Natural killer cell treated with Interleukin-12 subunit alpha and Interleukin-12 subunit beta and Interleukin-15 and Interleukin-18, amount 100 ng/mL, for 72 hours (primary cell): ENCODE data around the gene LIPI. TPM values are rescaled to one million over a fixed set of nuclear protein-coding genes. Genes with fewer than 3 reads are reported as not detected.
"Not testable (repeated sequence)": the region's sequence is repeated elsewhere in the genome, so short reads cannot be mapped to it uniquely, and the experiment has no call there.

Experiments used
- ATAC-seq, 2 donors: fragments of 150-1000 bp; cut with Tn5 transposase in 1 of 2; sonication (Bioruptor Pico), chemical (Tn5 transposase) in 1 of 2; 2 replicates each; pipeline ENCODE4 v1.10.0; 2021
- DNase-seq: peaks from one replicate; pipeline ENCODE4 v3.0.0; 2022; ENCODE audit warnings: low spot score
- H3K27ac Mint-ChIP-seq, 2 donors: 1 replicate in 1 of 2; 2 replicates in 1 of 2; pipeline ENCODE4 v1.8.0; 2022; ENCODE audit warnings: mixed read lengths in 2 of 2, mild to moderate bottlenecking in 1 of 2, moderate library complexity in 1 of 2
- H3K27me3 Mint-ChIP-seq, 2 donors: 1 replicate in 1 of 2; 2 replicates in 1 of 2; pipeline ENCODE4 v1.8.0; 2022; ENCODE audit warnings: mixed read lengths in 2 of 2
- H3K36me3 Mint-ChIP-seq: one replicate; pipeline ENCODE4 v1.8.0; 2022; ENCODE audit warnings: mixed read lengths
- H3K4me1 Mint-ChIP-seq, 2 donors: 1 replicate in 1 of 2; 2 replicates in 1 of 2; pipeline ENCODE4 v1.8.0; 2022; ENCODE audit warnings: low read depth in 2 of 2, mixed read lengths in 2 of 2, mild to moderate bottlenecking in 1 of 2
- H3K4me3 Mint-ChIP-seq: one replicate; pipeline ENCODE4 v1.8.0; 2022; ENCODE audit warnings: mixed read lengths
- H3K9me3 Mint-ChIP-seq: 2 replicates; pipeline ENCODE4 v1.8.0; 2022; ENCODE audit warnings: mixed read lengths
- total RNA-seq, 2 donors: library from RNA; stranded (reverse); gene quantifications; one replicate each; pipeline ENCODE4 v1.2.3, GENCODE V29; 2022

Gene LIPI
- total RNA-seq, 2 donors from 2014 or later: not detected

DNA sequence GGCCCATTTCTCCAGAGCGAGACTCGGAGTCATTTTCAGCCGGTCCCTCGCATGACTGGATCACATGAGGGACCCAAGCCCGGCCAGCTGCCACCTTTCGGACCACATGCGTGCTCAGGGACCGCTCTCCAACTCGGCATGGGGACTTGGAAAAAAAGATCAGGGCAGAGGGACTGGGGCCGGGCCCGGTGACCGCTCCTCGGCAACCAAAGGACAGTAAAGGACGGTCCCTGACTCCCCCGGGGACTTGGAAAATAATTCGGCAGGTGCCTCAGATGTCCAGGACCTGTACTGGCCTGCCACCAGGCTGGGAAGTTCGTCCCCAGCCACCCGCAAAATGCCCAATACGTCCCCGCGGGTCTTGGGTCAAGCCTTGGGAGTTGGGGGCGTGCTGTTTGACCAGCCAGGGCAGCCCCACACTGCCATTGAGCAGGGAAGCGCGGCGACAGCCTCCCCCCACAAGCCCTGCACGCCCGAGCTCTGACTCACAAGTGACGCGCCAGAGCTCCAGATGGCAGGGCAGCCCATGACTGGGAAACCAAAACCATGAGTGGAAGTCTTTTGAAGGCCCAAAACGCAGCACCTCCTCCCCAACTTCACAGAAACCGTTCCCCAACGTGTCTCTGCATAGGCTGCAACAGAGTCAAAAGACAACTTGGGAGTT lies 134.5 kb downstream of the LIPI start:
- peaks cover 8% of the 10 kb centered on the region for H3K9me3 Mint-ChIP-seq
- no peak for ATAC-seq
- H3K27me3 Mint-ChIP-seq: no peaks in the 10 kb centered on the region
- DNase-seq: no peak
- H3K36me3 Mint-ChIP-seq: no peaks in the 10 kb centered on the region
- no peaks in the 10 kb centered on the region for H3K4me1 Mint-ChIP-seq
- H3K4me3 Mint-ChIP-seq: no peak overlapping the region
- no peak overlapping the region for H3K27ac Mint-ChIP-seq

DNA sequence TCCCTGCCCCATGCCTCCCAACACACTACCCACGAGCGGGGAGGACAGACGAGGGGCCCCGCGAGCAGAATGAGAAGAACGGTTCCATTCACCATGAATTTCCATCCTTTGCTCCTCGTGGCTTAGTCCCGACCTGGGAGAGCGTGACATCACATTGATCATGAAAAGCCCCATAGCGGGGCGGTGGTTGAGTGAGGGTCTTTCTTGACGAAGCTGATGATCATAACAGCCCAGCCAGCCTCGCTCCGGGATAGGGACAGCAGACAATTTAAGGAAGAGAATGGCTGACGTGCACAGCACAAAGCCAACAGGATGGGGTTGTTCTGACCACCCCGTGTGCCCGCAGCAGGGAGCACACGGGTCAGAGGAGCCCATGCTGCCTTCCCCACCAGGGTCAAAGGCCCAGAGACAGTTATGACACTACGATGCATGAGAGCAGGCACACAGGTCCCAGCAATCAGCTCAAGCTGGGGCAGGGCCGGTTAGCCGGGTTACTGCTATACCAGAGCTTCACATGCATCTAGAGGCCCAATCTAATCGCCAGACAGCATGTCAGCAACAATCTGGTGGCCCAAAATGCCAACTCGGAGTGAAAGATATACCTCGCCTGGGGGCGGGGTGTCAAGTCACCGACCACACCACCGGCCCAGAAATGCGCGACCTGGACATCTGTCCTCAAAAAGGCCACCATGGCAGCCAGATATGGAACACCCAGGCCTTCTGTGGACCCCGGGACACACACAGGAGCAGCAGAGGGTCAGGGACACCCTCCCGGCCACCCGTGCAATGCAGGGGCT lies 135.2 kb downstream of the LIPI start:
- no peak overlapping the region for H3K4me3 Mint-ChIP-seq
- H3K27me3 Mint-ChIP-seq: no peaks in the 10 kb centered on the region
- H3K4me1 Mint-ChIP-seq: no peaks in the 10 kb centered on the region
- no peak overlapping the region for H3K27ac Mint-ChIP-seq
- peaks cover 7% of the 10 kb centered on the region for H3K9me3 Mint-ChIP-seq
- DNase-seq (no peak), ATAC-seq (no peak)
- no peaks in the 10 kb centered on the region for H3K36me3 Mint-ChIP-seq

DNA sequence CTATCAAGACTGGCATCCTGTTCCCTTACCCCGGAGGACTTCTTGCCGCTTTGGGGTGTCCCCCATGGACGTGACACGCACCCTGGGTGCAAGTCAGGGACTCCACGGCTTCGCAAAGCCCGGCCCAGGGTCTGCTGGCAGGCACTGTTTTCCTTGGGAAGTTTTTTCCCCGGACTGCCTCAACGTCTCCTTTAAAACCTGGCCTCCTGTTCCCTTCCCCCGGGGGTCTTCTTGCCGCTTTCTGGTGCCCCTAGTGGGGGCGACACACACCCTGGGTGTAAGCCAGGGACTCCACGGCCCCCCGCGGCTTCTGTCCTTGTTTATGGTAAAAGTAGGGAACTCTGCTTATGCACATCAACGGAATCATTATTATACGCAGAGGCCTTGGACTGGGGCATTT lies 136.6 kb downstream of the LIPI start:
- DNase-seq: no peak
- H3K36me3 Mint-ChIP-seq: no peaks in the 10 kb centered on the region
- no peak overlapping the region for H3K4me3 Mint-ChIP-seq
- H3K9me3 Mint-ChIP-seq: peaks cover 4% of the 10 kb centered on the region
- no peaks in the 10 kb centered on the region for H3K4me1 Mint-ChIP-seq
- no peak for ATAC-seq
- H3K27me3 Mint-ChIP-seq: no peaks in the 10 kb centered on the region
- H3K27ac Mint-ChIP-seq: no peak overlapping the region

DNA sequence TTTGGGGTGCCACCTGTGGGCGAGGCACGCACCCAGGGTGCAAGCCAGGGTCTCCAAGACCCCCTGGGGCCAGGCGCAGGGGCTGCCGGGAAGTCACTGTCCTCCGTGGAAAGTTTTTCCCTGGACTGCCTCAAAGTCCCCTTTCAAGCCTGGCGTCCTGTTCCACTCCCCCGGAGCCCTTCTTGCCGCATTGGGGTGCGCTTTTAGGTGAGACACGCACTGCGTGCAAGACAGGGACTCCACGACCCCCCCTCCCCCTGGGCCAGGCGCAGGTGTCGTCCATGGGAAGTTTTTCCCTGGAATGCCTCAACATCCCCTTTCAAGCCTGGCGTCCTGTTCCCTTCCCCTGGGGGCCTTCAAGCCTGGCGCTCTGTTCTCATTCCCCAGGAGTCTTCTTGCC lies 137.1 kb downstream of the LIPI start:
- H3K9me3 Mint-ChIP-seq: peaks cover 3% of the 10 kb centered on the region
- no peaks in the 10 kb centered on the region for H3K36me3 Mint-ChIP-seq
- H3K4me1 Mint-ChIP-seq: no peaks in the 10 kb centered on the region
- H3K27ac Mint-ChIP-seq: no peak overlapping the region
- no peaks in the 10 kb centered on the region for H3K27me3 Mint-ChIP-seq
- no peak overlapping the region for H3K4me3 Mint-ChIP-seq
- no peak for ATAC-seq
- DNase-seq: no peak

DNA sequence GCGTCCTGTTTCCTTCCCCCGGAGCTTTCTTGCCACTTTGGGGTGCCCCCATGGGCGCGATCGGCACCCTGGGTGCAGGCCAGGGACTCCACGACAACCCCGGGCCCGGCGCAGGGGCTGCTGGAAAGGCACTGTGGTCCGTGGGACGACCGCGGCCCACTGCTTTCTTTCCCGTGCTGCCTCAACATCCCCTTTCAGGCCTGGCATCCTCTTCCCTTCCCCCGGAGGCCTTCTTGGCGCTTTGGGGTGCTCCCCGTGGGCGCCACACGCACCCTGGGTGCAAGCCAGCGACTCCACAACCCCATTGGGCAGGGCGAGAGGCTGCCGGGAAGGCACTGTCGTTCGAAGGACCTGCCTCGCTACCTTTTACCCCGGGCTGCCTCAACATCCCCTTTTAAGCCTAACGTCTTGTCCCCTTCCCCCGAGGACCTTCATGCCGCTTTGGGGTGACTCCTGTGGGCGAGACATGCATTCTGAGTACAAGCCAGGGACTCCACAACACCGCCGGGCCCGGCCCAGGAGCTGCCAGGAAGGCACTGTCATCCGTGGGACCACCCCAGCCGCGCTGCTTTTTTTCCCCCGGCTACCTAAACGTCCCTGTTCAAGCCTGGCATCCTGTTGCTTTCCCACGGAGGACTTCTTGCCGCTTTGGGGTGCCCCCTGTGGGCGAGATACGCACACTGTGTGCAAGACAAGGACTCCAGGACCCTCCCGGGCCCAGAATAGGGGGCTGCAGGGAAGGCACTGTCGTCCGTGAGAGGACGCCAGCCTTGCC lies 137.8 kb downstream of the LIPI start:
- no peak overlapping the region for H3K4me3 Mint-ChIP-seq
- no peak overlapping the region for H3K27ac Mint-ChIP-seq
- ATAC-seq: no peak
- no peak for DNase-seq
- H3K36me3 Mint-ChIP-seq: no peaks in the 10 kb centered on the region
- H3K9me3 Mint-ChIP-seq: no peaks in the 10 kb centered on the region
- no peaks in the 10 kb centered on the region for H3K4me1 Mint-ChIP-seq
- no peaks in the 10 kb centered on the region for H3K27me3 Mint-ChIP-seq

DNA sequence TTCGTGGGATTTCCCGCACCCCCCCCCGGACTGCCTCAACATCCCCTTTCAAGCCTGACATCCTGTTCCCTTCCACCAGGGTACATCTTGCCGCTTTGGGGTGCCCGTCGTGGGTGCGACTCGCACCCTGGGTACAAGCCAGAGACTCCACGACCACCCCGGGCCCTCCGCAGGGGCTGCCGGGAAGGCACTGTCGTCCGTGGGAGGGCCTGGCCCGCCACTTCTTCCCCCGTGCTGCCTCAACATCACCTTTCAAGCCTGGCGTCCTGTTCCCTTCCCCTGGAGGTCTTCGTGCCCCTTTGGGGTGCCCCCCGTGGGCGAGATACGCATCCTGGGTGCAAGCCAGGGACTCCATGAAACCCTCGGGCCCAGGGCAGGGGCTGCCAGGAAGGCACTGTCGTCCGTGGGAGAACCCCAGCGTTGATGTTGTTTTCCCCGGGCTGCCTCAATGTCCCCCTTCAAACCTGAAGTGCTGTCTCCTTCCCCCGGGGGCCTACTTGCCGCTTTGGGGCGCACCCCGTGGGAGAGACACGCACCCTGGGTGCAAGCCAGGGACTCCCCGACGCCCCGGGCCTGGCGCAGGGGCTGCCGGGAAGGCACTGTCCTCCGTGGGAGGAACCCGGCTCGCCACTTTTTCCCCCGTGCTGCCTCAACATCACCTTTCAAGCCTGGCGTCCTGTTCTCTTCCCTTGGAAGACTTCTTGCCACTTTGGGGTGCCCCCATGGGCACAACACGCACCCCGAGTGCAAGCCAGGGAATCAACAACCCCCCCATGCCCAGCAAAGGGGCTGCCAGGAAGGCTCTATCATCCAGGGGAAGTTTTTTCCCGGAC lies 138.6 kb downstream of the LIPI start:
- Mint-ChIP-seq H3K9me3 (no peaks in the 10 kb centered on the region), H3K27ac (no peak overlapping the region), H3K4me3 (no peak overlapping the region), H3K36me3 (no peaks in the 10 kb centered on the region), H3K27me3 (no peaks in the 10 kb centered on the region), H3K4me1 (no peaks in the 10 kb centered on the region)
- DNase-seq (no peak), ATAC-seq (no peak)

DNA sequence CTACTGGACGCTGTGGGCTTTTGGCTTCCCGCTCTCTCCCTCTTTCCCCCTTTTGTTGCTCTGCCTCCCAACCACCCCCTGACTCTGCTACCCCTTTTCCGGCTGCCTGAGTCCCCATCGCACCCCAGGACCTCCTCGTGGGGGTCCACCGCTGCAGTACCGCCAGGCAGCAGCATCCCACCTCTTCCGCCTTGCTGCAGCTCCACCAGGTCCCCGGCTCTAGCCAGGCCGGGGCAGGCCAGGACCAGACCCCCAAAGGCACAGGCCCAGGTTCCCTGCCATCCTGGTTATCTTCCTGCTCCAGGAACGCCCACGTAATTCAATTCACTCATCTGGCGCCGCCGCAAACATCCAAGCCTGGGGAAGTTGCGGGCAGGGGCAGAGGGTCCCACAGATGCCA lies 139.8 kb downstream of the LIPI start:
- Mint-ChIP-seq H3K4me3 (no peak overlapping the region), H3K27me3 (no peaks in the 10 kb centered on the region), H3K27ac (no peak overlapping the region), H3K4me1 (no peaks in the 10 kb centered on the region), H3K36me3 (no peaks in the 10 kb centered on the region), H3K9me3 (no peaks in the 10 kb centered on the region)
- DNase-seq (no peak), ATAC-seq (no peak)

DNA sequence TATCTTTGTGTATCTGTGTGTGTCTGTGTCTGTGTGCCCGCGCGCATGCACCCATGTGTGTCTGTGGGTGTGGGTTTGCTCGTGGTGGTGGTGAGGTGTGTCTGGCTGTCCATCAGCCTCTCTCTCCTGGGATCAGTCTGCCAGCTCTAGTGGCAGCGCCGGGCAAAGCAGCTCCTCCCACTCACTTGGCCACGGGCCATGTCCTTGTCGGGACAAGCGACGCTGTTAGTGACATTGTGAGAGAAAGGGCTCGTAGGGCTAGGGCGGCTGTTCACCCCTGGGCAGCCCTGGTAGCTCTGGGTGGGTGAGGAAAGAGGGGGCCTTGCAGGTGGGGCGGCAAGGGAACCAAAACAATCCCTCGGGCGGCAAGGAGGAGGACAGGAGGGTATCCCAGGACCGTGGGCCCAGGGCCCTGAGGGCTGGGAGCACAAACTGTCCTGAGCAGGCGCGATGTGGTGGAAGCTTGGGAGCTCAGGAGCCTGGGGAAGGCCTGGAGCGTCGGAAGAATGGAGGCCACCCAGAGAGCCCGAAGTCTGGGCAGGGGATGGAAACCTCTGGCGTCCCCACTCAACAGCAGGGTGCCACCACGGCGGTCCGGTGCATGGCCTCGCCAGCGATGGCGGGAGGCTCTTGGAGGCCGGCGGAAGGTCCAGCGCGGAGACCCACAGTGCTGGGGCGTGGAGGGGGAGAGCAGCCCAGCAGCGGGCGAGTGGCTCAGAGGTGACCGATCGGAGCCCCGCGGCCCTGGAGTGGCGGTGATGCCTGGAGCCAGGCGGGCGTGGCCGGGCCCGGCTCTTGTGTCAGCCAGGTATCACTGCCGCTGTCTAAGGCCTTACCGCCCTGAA lies 140.5 kb downstream of the LIPI start:
- Mint-ChIP-seq H3K4me1 (no peaks in the 10 kb centered on the region), H3K27me3 (no peaks in the 10 kb centered on the region), H3K9me3 (no peaks in the 10 kb centered on the region), H3K4me3 (no peak overlapping the region), H3K27ac (no peak overlapping the region), H3K36me3 (no peaks in the 10 kb centered on the region)
- DNase-seq (no peak), ATAC-seq (peak in 1 of 2 donors; percentile 27)

DNA sequence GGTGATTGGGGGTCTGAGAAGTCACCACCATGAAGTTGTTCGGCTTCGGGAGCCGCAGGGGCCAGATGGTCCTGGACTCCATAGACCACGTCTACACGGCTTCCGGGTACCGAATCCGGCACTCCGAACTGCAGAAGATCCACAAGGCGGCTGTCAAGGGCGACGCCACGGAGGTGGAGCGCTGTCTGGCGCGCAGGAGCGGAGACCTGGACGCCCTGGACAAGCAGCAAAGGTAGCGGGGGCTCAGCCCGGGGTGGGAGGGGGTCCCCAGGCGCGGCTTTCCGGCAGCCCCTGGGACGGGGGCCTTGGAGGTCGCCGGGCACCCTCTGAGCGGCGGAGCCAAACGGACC lies 146.5 kb downstream of the LIPI start:
- no peak for ATAC-seq
- Mint-ChIP-seq H3K4me3 (no peak overlapping the region), H3K27ac (no peak overlapping the region), H3K27me3 (no peaks in the 10 kb centered on the region), H3K36me3 (no peaks in the 10 kb centered on the region), H3K9me3 (no peaks in the 10 kb centered on the region), H3K4me1 (no peaks in the 10 kb centered on the region)
- no peak for DNase-seq

DNA sequence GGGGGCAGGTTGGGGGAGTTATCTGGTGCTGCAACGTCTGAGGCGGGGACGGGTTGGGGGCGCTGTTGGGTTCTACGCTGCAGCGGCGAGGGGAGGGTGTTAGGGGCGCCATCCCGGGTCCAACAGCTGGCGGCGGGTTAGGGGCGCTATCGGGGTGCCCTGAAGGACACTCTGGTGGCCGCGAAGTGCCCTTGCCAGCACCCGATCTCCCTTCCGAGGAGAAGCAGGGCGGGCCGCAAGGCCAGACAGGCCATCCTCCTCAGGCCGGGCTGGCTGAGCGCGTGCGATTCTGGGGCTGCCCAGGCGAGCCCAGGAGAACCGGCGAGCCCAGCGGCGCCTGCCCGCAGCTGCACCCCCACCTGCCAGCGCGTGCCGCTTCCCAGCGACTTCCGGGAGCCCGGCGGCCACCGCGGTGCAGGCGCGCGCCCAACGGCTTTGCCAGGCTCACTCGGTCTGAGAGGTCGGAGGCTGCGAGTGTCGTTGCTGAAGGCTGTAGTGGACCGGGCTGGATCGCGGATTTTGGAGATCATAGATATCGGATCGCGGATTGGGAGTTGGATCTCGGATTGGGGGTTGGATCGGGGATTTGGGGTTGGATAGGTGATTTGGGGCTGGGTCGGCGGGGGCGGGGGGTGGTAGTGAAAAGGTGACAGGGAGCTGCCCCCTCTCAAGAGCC lies 147.0 kb downstream of the LIPI start:
- H3K27ac Mint-ChIP-seq, H3K36me3 Mint-ChIP-seq, H3K9me3 Mint-ChIP-seq, DNase-seq, H3K4me1 Mint-ChIP-seq, H3K4me3 Mint-ChIP-seq, H3K27me3 Mint-ChIP-seq: not testable (repeated sequence)
- peak in 1 of 2 donors; percentile 27 for ATAC-seq

DNA sequence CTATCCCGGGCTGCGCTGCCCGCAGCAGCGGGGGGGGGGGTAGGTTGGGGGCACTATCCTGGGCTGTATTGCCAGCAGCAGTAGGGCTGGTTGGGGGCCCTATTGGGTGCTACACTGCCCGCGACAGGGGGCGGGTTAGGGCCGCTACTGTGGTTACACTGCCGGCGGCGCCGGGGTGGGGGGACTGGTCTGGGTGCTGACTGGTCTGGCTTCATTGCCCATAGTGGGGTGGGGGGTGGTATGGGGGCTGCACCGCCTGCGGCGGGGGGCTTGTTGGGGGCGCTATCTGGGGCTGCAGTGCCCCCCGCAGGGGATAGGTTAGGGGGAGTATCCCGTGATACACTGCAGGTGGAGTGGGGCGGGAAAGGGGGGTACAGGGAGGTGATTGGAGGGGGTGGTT lies 148.1 kb downstream of the LIPI start:
- not testable (repeated sequence) for H3K9me3 Mint-ChIP-seq, DNase-seq, H3K27ac Mint-ChIP-seq, ATAC-seq, H3K4me3 Mint-ChIP-seq, H3K27me3 Mint-ChIP-seq, H3K4me1 Mint-ChIP-seq, H3K36me3 Mint-ChIP-seq

DNA sequence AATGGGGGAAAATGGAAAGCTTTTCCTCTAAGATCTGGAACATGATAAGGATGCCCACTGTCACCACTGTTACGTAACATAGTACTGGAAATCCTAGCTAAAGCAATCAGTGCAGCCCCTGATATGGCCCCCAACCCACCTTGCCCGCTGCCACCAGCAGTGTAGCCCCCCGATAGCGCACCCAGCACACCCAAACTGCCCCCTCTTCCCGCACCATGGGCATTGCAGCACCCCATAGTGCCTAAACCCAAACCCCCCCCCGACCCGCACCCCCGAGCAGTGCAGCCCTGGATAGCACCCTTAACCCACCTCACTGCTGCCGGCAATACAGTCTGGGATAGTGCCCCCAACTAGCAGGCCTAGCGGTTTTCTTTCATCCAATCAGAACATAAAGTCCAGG lies 148.9 kb downstream of the LIPI start:
- H3K4me1 Mint-ChIP-seq, H3K36me3 Mint-ChIP-seq, H3K27ac Mint-ChIP-seq, H3K4me3 Mint-ChIP-seq, ATAC-seq, H3K9me3 Mint-ChIP-seq, H3K27me3 Mint-ChIP-seq, DNase-seq: not testable (repeated sequence)
